GM12878 (cell line): ENCODE measurements around the gene ELP2. TPM values are rescaled to one million over a fixed set of nuclear protein-coding genes. Genes with fewer than 3 reads are reported as not detected.

Experiments
- ESRRA ChIP-seq: IDR thresholded peaks from 2 replicates; pipeline ENCODE4 v1.6.1; 2012; ENCODE audit warnings: mild to moderate bottlenecking, low read length, improper control_type of control experiment
- EZH2 ChIP-seq: IDR thresholded peaks from 2 replicates; pipeline ENCODE4 v1.6.1; 2012; ENCODE audit warnings: low read depth, mild to moderate bottlenecking, control low read depth, inconsistent platforms, low read length, borderline replicate concordance; ENCODE audit not compliant: control insufficient read depth
- FOXK2 ChIP-seq: fragments of 450-650 bp; IDR thresholded peaks from 2 replicates; pipeline ENCODE4 v1.6.1; 2017; ENCODE audit warnings: mild to moderate bottlenecking, moderate library complexity
- MEF2A ChIP-seq: IDR thresholded peaks from 2 replicates; pipeline ENCODE4 v1.6.1; 2011; ENCODE audit warnings: low read depth, mild to moderate bottlenecking, low read length, moderate library complexity; ENCODE audit not compliant: insufficient read depth
- MTA2 ChIP-seq: fragments of 450-650 bp; IDR thresholded peaks from 2 replicates; pipeline ENCODE4 v1.6.1; 2016; ENCODE audit warnings: low read depth, mild to moderate bottlenecking, moderate library complexity
- MTA3 ChIP-seq: IDR thresholded peaks from 2 replicates; pipeline ENCODE4 v1.6.1; 2012; ENCODE audit warnings: low read length, inconsistent platforms, borderline replicate concordance
- NR2C1 ChIP-seq: fragments of 450-650 bp; IDR thresholded peaks from 2 replicates; pipeline ENCODE4 v1.6.1; 2017; ENCODE audit warnings: antibody characterized with exemption, mild to moderate bottlenecking, moderate library complexity
- NRF1 ChIP-seq: conservative IDR thresholded peaks from 2 replicates; pipeline ENCODE4 v1.6.1; 2011; ENCODE audit warnings: mild to moderate bottlenecking, low read depth, low read length, improper control_type of control experiment
- POLR2AphosphoS2 ChIP-seq: IDR thresholded peaks from 2 replicates; pipeline ENCODE4 v1.6.1; 2011; ENCODE audit warnings: low read depth, mild to moderate bottlenecking, low read length, improper control_type of control experiment, moderate library complexity
- RAD51 ChIP-seq: fragments of 450-650 bp; IDR thresholded peaks from 2 replicates; pipeline ENCODE4 v1.6.1; 2016; ENCODE audit warnings: moderate library complexity, mild to moderate bottlenecking, inconsistent platforms
- RUNX3 ChIP-seq: IDR thresholded peaks from 2 replicates; pipeline ENCODE4 v1.6.1; 2012; ENCODE audit warnings: low read length, inconsistent platforms
- SMARCA5 ChIP-seq: fragments of 450-650 bp; IDR thresholded peaks from 2 replicates; pipeline ENCODE4 v1.6.1; 2017; ENCODE audit warnings: mild to moderate bottlenecking
- SREBF2 ChIP-seq: IDR thresholded peaks from 2 replicates; pipeline ENCODE4 v1.6.1; 2012; ENCODE audit warnings: mild to moderate bottlenecking, low read length
- STAT3 ChIP-seq: IDR thresholded peaks from 2 replicates; pipeline ENCODE4 v1.6.1; 2011; ENCODE audit warnings: low read depth, low read length, improper control_type of control experiment
- SUPT20H ChIP-seq: IDR thresholded peaks from 2 replicates; pipeline ENCODE4 v1.6.1; 2011; ENCODE audit warnings: low read depth, mild to moderate bottlenecking, low read length, moderate library complexity, borderline replicate concordance; ENCODE audit not compliant: control insufficient read depth
- SUZ12 ChIP-seq: fragments of 200-600 bp; sonication (generic); IDR thresholded peaks from one replicate; pipeline ENCODE4 v1.6.1; 2018; ENCODE audit warnings: antibody characterized with exemption, mild to moderate bottlenecking; ENCODE audit not compliant: unreplicated experiment
- WRNIP1 ChIP-seq: IDR thresholded peaks from 2 replicates; pipeline ENCODE4 v1.6.1; 2011; ENCODE audit warnings: low read depth, low read length, improper control_type of control experiment, borderline replicate concordance
- ZBED1 ChIP-seq: IDR thresholded peaks from 2 replicates; pipeline ENCODE4 v1.6.1; 2016; ENCODE audit warnings: borderline replicate concordance
- polyA plus RNA-seq, 11 experiments: library from polyadenylated mRNA; depleted of rRNA in 4 of 11; unstranded in 6 of 11; stranded (reverse) in 5 of 11; fragments of >200 nt; fragmentation: Nextera tagmentation in 4 of 11; fragmentation: Illumina TruSeq in 1 of 11; extraction: Ambion mirVana in 4 of 11; extraction: Trizol in 1 of 11; gene quantifications; 1 replicate in 1 of 11; 2 replicates in 10 of 11; pipeline versions ENCODE4 v1.2.1 to v1.2.3, GENCODE V29; 2011 to 2016; ENCODE audit warnings: inconsistent platforms in 2 of 11, missing spikeins in 2 of 11, low read depth in 1 of 11
- total RNA-seq, 4 experiments: library from RNA; depleted of rRNA in 3 of 4; stranded (reverse); fragments of >200 nt in 3 of 4; fragmentation: Illumina TruSeq in 1 of 4; extraction: Trizol in 1 of 4; gene quantifications; 2 replicates each; pipeline versions ENCODE4 v1.2.1 to v1.2.3, GENCODE V29; 2013 to 2021
- TF ChIP-seq, protein P1 (sequence below): fragments of 450-650 bp; IDR thresholded peaks from 2 replicates; pipeline ENCODE4 v1.6.1; 2016; ENCODE audit warnings: mild to moderate bottlenecking
- TF ChIP-seq, protein P2 (sequence below): fragments of 450-650 bp; IDR thresholded peaks from 2 replicates; pipeline ENCODE4 v1.6.1; 2017; ENCODE audit warnings: antibody characterized with exemption, mild to moderate bottlenecking, moderate library complexity
- TF ChIP-seq, protein P3 (sequence below): fragments of 150-350 bp; IDR thresholded peaks from 2 replicates; pipeline ENCODE4 v1.6.1; 2014; ENCODE audit warnings: mild to moderate bottlenecking, low read depth, low read length
- TF ChIP-seq, protein P4 (sequence below): fragments of 450-650 bp; formaldehyde crosslinking; IDR thresholded peaks from 2 replicates; pipeline ENCODE4 v1.5.0; 2022; ENCODE audit warnings: mild to moderate bottlenecking, missing genetic modification characterization

ELP2 gene
- total and polyA plus RNA-seq, 10 of the 15 experiments (the other 5 are each of a cell fraction or from before 2014, with no cell fraction given), result 56.9 to 134 (median 88.5) TPM

DNA sequence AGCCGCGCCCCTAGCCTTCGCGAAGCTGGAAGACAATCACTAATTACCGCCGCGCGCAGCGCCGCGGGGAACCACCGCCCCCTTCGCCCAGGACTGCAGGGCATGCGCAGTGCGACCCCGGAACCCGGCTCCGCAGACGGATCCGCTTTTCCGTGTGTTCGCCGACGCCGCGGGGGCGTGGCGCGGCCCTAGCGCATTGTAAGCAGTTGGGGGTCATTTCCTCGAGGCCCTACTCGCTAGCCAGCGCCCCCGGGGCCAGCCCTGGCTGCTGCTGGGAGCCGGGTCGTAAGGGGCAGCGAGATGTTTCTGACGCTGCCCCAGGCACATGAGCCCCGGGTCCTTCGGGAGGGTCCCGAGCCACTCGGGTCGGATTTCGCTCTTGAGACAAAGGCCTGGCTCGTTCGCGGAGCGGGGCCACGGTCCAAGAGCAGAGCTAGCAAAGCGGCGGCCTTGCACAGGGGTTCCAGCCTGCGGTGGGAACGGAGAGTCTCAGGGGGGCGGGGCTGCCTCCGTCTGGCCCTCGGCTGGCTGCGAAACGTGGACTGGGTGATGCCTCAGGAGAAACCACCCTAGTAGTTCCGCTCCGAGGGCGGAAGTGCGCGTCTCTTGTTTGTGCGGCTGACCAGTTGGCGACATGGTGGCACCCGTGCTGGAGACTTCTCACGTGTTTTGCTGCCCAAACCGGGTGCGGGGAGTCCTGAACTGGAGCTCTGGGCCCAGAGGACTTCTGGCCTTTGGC, at the start of gene ELP2, which contains the start of gene SLC39A6 (continued):
- TF ChIP-seq SMARCA5, result peak; percentile 91; the same call in 1 of the 2 replicates
- TF ChIP-seq SUPT20H, result no peak
- TF ChIP-seq WRNIP1, result no peak
- TF ChIP-seq EZH2, result no peak
- TF ChIP-seq RAD51, result peak; percentile 41; the same call in 1 of the 2 replicates
- no peak for TF ChIP-seq ZBED1
- no peak for TF ChIP-seq STAT3
- peak; percentile 68 for TF ChIP-seq RUNX3
- 0 out of 2 replicates have a peak, but pooled peaks have one; percentile 55 for TF ChIP-seq POLR2AphosphoS2
- TF ChIP-seq MTA2, result peak; percentile 5; the same call in 1 of the 2 replicates
- no peak for TF ChIP-seq SREBF2
- TF ChIP-seq SUZ12, result no peak
- TF ChIP-seq, protein P1, sequence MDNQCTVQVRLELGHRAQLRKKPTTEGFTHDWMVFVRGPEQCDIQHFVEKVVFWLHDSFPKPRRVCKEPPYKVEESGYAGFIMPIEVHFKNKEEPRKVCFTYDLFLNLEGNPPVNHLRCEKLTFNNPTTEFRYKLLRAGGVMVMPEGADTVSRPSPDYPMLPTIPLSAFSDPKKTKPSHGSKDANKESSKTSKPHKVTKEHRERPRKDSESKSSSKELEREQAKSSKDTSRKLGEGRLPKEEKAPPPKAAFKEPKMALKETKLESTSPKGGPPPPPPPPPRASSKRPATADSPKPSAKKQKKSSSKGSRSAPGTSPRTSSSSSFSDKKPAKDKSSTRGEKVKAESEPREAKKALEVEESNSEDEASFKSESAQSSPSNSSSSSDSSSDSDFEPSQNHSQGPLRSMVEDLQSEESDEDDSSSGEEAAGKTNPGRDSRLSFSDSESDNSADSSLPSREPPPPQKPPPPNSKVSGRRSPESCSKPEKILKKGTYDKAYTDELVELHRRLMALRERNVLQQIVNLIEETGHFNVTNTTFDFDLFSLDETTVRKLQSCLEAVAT, result peak; percentile 61
- TF ChIP-seq ESRRA, result no peak
- TF ChIP-seq NRF1, result peak; percentile 84
- TF ChIP-seq MEF2A, result no peak
- TF ChIP-seq, protein P2, sequence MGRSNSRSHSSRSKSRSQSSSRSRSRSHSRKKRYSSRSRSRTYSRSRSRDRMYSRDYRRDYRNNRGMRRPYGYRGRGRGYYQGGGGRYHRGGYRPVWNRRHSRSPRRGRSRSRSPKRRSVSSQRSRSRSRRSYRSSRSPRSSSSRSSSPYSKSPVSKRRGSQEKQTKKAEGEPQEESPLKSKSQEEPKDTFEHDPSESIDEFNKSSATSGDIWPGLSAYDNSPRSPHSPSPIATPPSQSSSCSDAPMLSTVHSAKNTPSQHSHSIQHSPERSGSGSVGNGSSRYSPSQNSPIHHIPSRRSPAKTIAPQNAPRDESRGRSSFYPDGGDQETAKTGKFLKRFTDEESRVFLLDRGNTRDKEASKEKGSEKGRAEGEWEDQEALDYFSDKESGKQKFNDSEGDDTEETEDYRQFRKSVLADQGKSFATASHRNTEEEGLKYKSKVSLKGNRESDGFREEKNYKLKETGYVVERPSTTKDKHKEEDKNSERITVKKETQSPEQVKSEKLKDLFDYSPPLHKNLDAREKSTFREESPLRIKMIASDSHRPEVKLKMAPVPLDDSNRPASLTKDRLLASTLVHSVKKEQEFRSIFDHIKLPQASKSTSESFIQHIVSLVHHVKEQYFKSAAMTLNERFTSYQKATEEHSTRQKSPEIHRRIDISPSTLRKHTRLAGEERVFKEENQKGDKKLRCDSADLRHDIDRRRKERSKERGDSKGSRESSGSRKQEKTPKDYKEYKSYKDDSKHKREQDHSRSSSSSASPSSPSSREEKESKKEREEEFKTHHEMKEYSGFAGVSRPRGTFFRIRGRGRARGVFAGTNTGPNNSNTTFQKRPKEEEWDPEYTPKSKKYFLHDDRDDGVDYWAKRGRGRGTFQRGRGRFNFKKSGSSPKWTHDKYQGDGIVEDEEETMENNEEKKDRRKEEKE, result no peak
- TF ChIP-seq, protein P3, sequence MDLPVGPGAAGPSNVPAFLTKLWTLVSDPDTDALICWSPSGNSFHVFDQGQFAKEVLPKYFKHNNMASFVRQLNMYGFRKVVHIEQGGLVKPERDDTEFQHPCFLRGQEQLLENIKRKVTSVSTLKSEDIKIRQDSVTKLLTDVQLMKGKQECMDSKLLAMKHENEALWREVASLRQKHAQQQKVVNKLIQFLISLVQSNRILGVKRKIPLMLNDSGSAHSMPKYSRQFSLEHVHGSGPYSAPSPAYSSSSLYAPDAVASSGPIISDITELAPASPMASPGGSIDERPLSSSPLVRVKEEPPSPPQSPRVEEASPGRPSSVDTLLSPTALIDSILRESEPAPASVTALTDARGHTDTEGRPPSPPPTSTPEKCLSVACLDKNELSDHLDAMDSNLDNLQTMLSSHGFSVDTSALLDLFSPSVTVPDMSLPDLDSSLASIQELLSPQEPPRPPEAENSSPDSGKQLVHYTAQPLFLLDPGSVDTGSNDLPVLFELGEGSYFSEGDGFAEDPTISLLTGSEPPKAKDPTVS, result 0 out of 2 replicates have a peak, but pooled peaks have one; percentile 36
- TF ChIP-seq MTA3, result no peak
- no peak for TF ChIP-seq FOXK2
- TF ChIP-seq NR2C1, result peak; percentile 50
- TF ChIP-seq, protein P4, sequence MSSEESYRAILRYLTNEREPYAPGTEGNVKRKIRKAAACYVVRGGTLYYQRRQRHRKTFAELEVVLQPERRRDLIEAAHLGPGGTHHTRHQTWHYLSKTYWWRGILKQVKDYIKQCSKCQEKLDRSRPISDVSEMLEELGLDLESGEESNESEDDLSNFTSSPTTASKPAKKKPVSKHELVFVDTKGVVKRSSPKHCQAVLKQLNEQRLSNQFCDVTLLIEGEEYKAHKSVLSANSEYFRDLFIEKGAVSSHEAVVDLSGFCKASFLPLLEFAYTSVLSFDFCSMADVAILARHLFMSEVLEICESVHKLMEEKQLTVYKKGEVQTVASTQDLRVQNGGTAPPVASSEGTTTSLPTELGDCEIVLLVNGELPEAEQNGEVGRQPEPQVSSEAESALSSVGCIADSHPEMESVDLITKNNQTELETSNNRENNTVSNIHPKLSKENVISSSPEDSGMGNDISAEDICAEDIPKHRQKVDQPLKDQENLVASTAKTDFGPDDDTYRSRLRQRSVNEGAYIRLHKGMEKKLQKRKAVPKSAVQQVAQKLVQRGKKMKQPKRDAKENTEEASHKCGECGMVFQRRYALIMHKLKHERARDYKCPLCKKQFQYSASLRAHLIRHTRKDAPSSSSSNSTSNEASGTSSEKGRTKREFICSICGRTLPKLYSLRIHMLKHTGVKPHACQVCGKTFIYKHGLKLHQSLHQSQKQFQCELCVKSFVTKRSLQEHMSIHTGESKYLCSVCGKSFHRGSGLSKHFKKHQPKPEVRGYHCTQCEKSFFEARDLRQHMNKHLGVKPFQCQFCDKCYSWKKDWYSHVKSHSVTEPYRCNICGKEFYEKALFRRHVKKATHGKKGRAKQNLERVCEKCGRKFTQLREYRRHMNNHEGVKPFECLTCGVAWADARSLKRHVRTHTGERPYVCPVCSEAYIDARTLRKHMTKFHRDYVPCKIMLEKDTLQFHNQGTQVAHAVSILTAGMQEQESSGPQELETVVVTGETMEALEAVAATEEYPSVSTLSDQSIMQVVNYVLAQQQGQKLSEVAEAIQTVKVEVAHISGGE (CRISPR knock-in tag), result no peak
